ENCODE data around the gene REC114.
"Not testable (repeated sequence)": the region's sequence is repeated elsewhere in the genome, so short reads cannot be mapped to it uniquely, and the experiment has no call there.

The REC114 gene

GRCh38 chr15:73457334-73457733 lies 14.4 kb downstream of the REC114 start:
- no peaks in the 10 kb centered on the region for H3K4me1 ChIP-seq (ENCODE audit: control insufficient read depth in 1 of 2, insufficient read depth in 2 of 2, low read length in 2 of 2)
- H3K4me3 ChIP-seq (ENCODE audit: low read depth in 1 of 2, low read length in 2 of 2): no peak overlapping the region
- H3K36me3 ChIP-seq (ENCODE audit: control insufficient read depth in 1 of 2, insufficient read depth in 2 of 2, low read length in 2 of 2): no peaks in the 10 kb centered on the region
- H3K27me3 ChIP-seq (ENCODE audit: low read depth, low read length): no peaks in the 10 kb centered on the region
- H3K9me3 ChIP-seq (ENCODE audit: control insufficient read depth in 1 of 2, low read length in 2 of 2): no peaks in the 10 kb centered on the region
- H3K27ac ChIP-seq (ENCODE audit: low read length): no peak overlapping the region

- no peaks in the 10 kb centered on the region for H3K36me3 ChIP-seq (ENCODE audit: control insufficient read depth in 1 of 2, insufficient read depth in 2 of 2, low read length in 2 of 2)
- no peaks in the 10 kb centered on the region for H3K4me1 ChIP-seq (ENCODE audit: control insufficient read depth in 1 of 2, insufficient read depth in 2 of 2, low read length in 2 of 2)
- H3K9me3 ChIP-seq (ENCODE audit: control insufficient read depth in 1 of 2, low read length in 2 of 2): no peaks in the 10 kb centered on the region
- H3K27me3 ChIP-seq (ENCODE audit: low read depth, low read length): no peaks in the 10 kb centered on the region
- no peak overlapping the region for H3K27ac ChIP-seq (ENCODE audit: low read length)
- no peak overlapping the region for H3K4me3 ChIP-seq (ENCODE audit: low read depth in 1 of 2, low read length in 2 of 2)
Measured at GRCh38 chr15:73460662-73461061, 17.7 kb downstream of the REC114 start.

GRCh38 chr15:73464602-73465001 lies 21.6 kb downstream of the REC114 start:
- no peaks in the 10 kb centered on the region for H3K36me3 ChIP-seq (ENCODE audit: control insufficient read depth in 1 of 2, insufficient read depth in 2 of 2, low read length in 2 of 2)
- H3K4me1 ChIP-seq (ENCODE audit: control insufficient read depth in 1 of 2, insufficient read depth in 2 of 2, low read length in 2 of 2): no peaks in the 10 kb centered on the region
- no peak overlapping the region for H3K4me3 ChIP-seq (ENCODE audit: low read depth in 1 of 2, low read length in 2 of 2)
- no peaks in the 10 kb centered on the region for H3K9me3 ChIP-seq (ENCODE audit: control insufficient read depth in 1 of 2, low read length in 2 of 2)
- no peak overlapping the region for H3K27ac ChIP-seq (ENCODE audit: low read length)
- H3K27me3 ChIP-seq (ENCODE audit: low read depth, low read length): no peaks in the 10 kb centered on the region

- H3K9me3 ChIP-seq (ENCODE audit: control insufficient read depth in 1 of 2, low read length in 2 of 2): no peaks in the 10 kb centered on the region
- no peaks in the 10 kb centered on the region for H3K36me3 ChIP-seq (ENCODE audit: control insufficient read depth in 1 of 2, insufficient read depth in 2 of 2, low read length in 2 of 2)
- no peak overlapping the region for H3K27ac ChIP-seq (ENCODE audit: low read length)
- no peaks in the 10 kb centered on the region for H3K4me1 ChIP-seq (ENCODE audit: control insufficient read depth in 1 of 2, insufficient read depth in 2 of 2, low read length in 2 of 2)
- no peak overlapping the region for H3K4me3 ChIP-seq (ENCODE audit: low read depth in 1 of 2, low read length in 2 of 2)
- H3K27me3 ChIP-seq (ENCODE audit: low read depth, low read length): no peaks in the 10 kb centered on the region
Measured at GRCh38 chr15:73467758-73468157, 24.8 kb downstream of the REC114 start.

- Histone ChIP-seq H3K27ac (ENCODE audit: low read length) (no peak overlapping the region), H3K9me3 (ENCODE audit: control insufficient read depth in 1 of 2, low read length in 2 of 2) (peaks cover 0 to 5% of the 10 kb centered on the region in 2 donors), H3K4me1 (ENCODE audit: control insufficient read depth in 1 of 2, insufficient read depth in 2 of 2, low read length in 2 of 2) (no peaks in the 10 kb centered on the region), H3K4me3 (ENCODE audit: low read depth in 1 of 2, low read length in 2 of 2) (no peak overlapping the region), H3K27me3 (ENCODE audit: low read depth, low read length) (no peaks in the 10 kb centered on the region), H3K36me3 (ENCODE audit: control insufficient read depth in 1 of 2, insufficient read depth in 2 of 2, low read length in 2 of 2) (no peaks in the 10 kb centered on the region)
Measured at GRCh38 chr15:73474785-73475184, 31.8 kb downstream of the REC114 start.

- Histone ChIP-seq H3K27me3 (ENCODE audit: low read depth, low read length) (no peaks in the 10 kb centered on the region), H3K36me3 (ENCODE audit: control insufficient read depth in 1 of 2, insufficient read depth in 2 of 2, low read length in 2 of 2) (no peaks in the 10 kb centered on the region), H3K9me3 (ENCODE audit: control insufficient read depth in 1 of 2, low read length in 2 of 2) (peaks cover 0 to 5% of the 10 kb centered on the region in 2 donors), H3K27ac (ENCODE audit: low read length) (no peak overlapping the region), H3K4me3 (ENCODE audit: low read depth in 1 of 2, low read length in 2 of 2) (no peak overlapping the region), H3K4me1 (ENCODE audit: control insufficient read depth in 1 of 2, insufficient read depth in 2 of 2, low read length in 2 of 2) (no peaks in the 10 kb centered on the region)
Measured at GRCh38 chr15:73476704-73477216, 33.8 kb downstream of the REC114 start.

GRCh38 chr15:73480050-73480449 lies 37.1 kb downstream of the REC114 start:
- H3K4me3 ChIP-seq (ENCODE audit: low read depth in 1 of 2, low read length in 2 of 2): no peak overlapping the region
- peaks cover 0 to 5% of the 10 kb centered on the region in 2 donors for H3K9me3 ChIP-seq (ENCODE audit: control insufficient read depth in 1 of 2, low read length in 2 of 2)
- no peak overlapping the region for H3K27ac ChIP-seq (ENCODE audit: low read length)
- H3K36me3 ChIP-seq (ENCODE audit: control insufficient read depth in 1 of 2, insufficient read depth in 2 of 2, low read length in 2 of 2): no peaks in the 10 kb centered on the region
- no peaks in the 10 kb centered on the region for H3K4me1 ChIP-seq (ENCODE audit: control insufficient read depth in 1 of 2, insufficient read depth in 2 of 2, low read length in 2 of 2)
- H3K27me3 ChIP-seq (ENCODE audit: low read depth, low read length): no peaks in the 10 kb centered on the region

- Histone ChIP-seq H3K27ac (ENCODE audit: low read length) (no peak overlapping the region), H3K4me1 (ENCODE audit: control insufficient read depth in 1 of 2, insufficient read depth in 2 of 2, low read length in 2 of 2) (peaks cover 0 to 3% of the 10 kb centered on the region in 2 donors), H3K36me3 (ENCODE audit: control insufficient read depth in 1 of 2, insufficient read depth in 2 of 2, low read length in 2 of 2) (no peaks in the 10 kb centered on the region), H3K27me3 (ENCODE audit: low read depth, low read length) (no peaks in the 10 kb centered on the region), H3K4me3 (ENCODE audit: low read depth in 1 of 2, low read length in 2 of 2) (no peak overlapping the region), H3K9me3 (ENCODE audit: control insufficient read depth in 1 of 2, low read length in 2 of 2) (no peaks in the 10 kb centered on the region)
Measured at GRCh38 chr15:73482166-73482565, 39.2 kb downstream of the REC114 start.

GRCh38 chr15:73483053-73483452 lies 40.1 kb downstream of the REC114 start:
- H3K36me3 ChIP-seq (ENCODE audit: control insufficient read depth in 1 of 2, insufficient read depth in 2 of 2, low read length in 2 of 2): no peaks in the 10 kb centered on the region
- peaks cover 0 to 3% of the 10 kb centered on the region in 2 donors for H3K4me1 ChIP-seq (ENCODE audit: control insufficient read depth in 1 of 2, insufficient read depth in 2 of 2, low read length in 2 of 2)
- no peaks in the 10 kb centered on the region for H3K27me3 ChIP-seq (ENCODE audit: low read depth, low read length)
- no peak overlapping the region for H3K27ac ChIP-seq (ENCODE audit: low read length)
- H3K9me3 ChIP-seq (ENCODE audit: control insufficient read depth in 1 of 2, low read length in 2 of 2): no peaks in the 10 kb centered on the region
- H3K4me3 ChIP-seq (ENCODE audit: low read depth in 1 of 2, low read length in 2 of 2): no peak overlapping the region

- no peaks in the 10 kb centered on the region for H3K9me3 ChIP-seq (ENCODE audit: control insufficient read depth in 1 of 2, low read length in 2 of 2)
- H3K4me1 ChIP-seq (ENCODE audit: control insufficient read depth in 1 of 2, insufficient read depth in 2 of 2, low read length in 2 of 2): peaks cover 0 to 3% of the 10 kb centered on the region in 2 donors
- no peaks in the 10 kb centered on the region for H3K36me3 ChIP-seq (ENCODE audit: control insufficient read depth in 1 of 2, insufficient read depth in 2 of 2, low read length in 2 of 2)
- no peaks in the 10 kb centered on the region for H3K27me3 ChIP-seq (ENCODE audit: low read depth, low read length)
- H3K4me3 ChIP-seq (ENCODE audit: low read depth in 1 of 2, low read length in 2 of 2): no peak overlapping the region
- no peak overlapping the region for H3K27ac ChIP-seq (ENCODE audit: low read length)
Measured at GRCh38 chr15:73485372-73485771, 42.4 kb downstream of the REC114 start.

GRCh38 chr15:73485885-73486284 lies 42.9 kb downstream of the REC114 start:
- not testable (repeated sequence) for H3K4me3 ChIP-seq (ENCODE audit: low read depth in 1 of 2, low read length in 2 of 2); H3K36me3 ChIP-seq (ENCODE audit: control insufficient read depth in 1 of 2, insufficient read depth in 2 of 2, low read length in 2 of 2); H3K27me3 ChIP-seq (ENCODE audit: low read depth, low read length); H3K4me1 ChIP-seq (ENCODE audit: control insufficient read depth in 1 of 2, insufficient read depth in 2 of 2, low read length in 2 of 2); H3K27ac ChIP-seq (ENCODE audit: low read length); H3K9me3 ChIP-seq (ENCODE audit: control insufficient read depth in 1 of 2, low read length in 2 of 2)

- Histone ChIP-seq H3K36me3 (ENCODE audit: control insufficient read depth in 1 of 2, insufficient read depth in 2 of 2, low read length in 2 of 2) (no peaks in the 10 kb centered on the region), H3K27ac (ENCODE audit: low read length) (no peak overlapping the region), H3K9me3 (ENCODE audit: control insufficient read depth in 1 of 2, low read length in 2 of 2) (no peaks in the 10 kb centered on the region), H3K4me3 (ENCODE audit: low read depth in 1 of 2, low read length in 2 of 2) (no peak overlapping the region), H3K4me1 (ENCODE audit: control insufficient read depth in 1 of 2, insufficient read depth in 2 of 2, low read length in 2 of 2) (peaks cover 0 to 3% of the 10 kb centered on the region in 2 donors), H3K27me3 (ENCODE audit: low read depth, low read length) (no peaks in the 10 kb centered on the region)
Measured at GRCh38 chr15:73488698-73489097, 45.7 kb downstream of the REC114 start.

Measured in muscle layer of duodenum (tissue), 2 donors.